HL-60 (cell line): Measurements from ENCODE around the gene PNCK.
"Not testable (repeated sequence)": the region's sequence is repeated elsewhere in the genome, so short reads cannot be mapped to it uniquely, and the experiment has no call there.

ENCODE experiments used
- POLR2AphosphoS5 ChIP-seq: IDR thresholded peaks from 2 replicates; pipeline ENCODE4 v1.6.1; 2012; ENCODE audit warnings: low read depth
- TF ChIP-seq, protein P1 (sequence below): IDR thresholded peaks from one replicate; pipeline ENCODE4 v1.5.1; 2011; ENCODE audit warnings: low read length, control low read depth, inconsistent platforms; ENCODE audit not compliant: insufficient read depth

DNA sequence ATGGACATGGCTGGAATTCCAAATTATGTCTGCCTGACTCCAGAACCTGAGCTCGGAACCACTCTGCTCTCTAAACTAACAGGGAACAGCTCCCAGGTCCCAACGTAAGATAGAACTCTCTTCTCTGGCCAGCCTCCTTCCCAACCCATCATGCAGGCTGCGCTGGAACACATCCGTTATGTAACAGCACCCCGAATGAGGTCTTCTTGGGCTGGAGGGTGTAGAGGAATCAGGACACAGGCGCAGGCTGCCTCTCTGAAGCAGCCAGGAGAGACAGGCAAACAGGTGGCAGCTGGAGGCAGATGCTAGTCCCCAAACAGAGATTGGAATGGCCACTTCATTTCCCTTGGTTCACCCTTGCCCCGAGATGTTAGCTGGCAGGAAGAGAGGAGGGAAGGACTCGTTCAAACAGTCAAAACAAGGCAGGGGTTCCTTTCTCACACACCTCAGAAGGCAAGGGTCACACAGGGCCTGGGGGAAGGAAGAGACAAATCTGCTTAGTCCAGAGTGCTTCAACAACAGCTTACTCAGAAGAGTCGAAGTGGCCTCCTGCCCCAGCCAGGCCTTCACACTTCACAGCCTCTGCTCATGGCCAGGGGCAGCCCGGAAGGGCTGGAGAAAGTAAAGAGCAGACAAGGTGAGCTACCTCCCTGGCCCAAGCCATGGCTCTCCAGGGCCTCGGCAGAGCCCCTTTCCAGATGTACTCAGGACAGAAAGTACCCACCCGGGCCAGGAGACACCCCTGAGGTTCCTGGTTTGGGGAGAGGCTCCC is 31.2 kb upstream of the PNCK start:
- TF ChIP-seq, protein P1, sequence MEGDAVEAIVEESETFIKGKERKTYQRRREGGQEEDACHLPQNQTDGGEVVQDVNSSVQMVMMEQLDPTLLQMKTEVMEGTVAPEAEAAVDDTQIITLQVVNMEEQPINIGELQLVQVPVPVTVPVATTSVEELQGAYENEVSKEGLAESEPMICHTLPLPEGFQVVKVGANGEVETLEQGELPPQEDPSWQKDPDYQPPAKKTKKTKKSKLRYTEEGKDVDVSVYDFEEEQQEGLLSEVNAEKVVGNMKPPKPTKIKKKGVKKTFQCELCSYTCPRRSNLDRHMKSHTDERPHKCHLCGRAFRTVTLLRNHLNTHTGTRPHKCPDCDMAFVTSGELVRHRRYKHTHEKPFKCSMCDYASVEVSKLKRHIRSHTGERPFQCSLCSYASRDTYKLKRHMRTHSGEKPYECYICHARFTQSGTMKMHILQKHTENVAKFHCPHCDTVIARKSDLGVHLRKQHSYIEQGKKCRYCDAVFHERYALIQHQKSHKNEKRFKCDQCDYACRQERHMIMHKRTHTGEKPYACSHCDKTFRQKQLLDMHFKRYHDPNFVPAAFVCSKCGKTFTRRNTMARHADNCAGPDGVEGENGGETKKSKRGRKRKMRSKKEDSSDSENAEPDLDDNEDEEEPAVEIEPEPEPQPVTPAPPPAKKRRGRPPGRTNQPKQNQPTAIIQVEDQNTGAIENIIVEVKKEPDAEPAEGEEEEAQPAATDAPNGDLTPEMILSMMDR = not testable (repeated sequence)
- TF ChIP-seq POLR2AphosphoS5 = not testable (repeated sequence)
